ENCODE results near the gene DOCK7.
"Not testable (repeated sequence)": the region's sequence is repeated elsewhere in the genome, so short reads cannot be mapped to it uniquely, and the experiment has no call there.

The DOCK7 gene

DNA sequence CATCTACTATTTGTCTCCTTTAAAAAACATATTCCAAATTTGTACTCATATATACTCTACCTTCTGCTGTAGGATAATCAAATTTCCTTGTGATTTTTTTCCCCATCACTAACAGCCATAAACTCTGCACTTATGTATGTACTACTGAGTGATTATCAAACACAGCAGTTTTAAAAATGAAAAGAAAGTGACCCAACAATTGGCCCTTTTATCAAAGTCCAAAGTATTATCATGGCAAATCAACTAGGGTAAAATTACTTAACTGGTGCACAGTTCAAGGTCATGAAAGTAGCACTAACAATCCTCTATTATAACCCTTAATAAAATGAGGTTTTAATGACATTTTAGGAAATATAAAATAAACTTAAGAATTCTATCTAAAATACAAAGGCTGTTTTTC lies 79.3 kb downstream of the DOCK7 start:
- no peak for DNase-seq (ENCODE audit: low spot score)

DNA sequence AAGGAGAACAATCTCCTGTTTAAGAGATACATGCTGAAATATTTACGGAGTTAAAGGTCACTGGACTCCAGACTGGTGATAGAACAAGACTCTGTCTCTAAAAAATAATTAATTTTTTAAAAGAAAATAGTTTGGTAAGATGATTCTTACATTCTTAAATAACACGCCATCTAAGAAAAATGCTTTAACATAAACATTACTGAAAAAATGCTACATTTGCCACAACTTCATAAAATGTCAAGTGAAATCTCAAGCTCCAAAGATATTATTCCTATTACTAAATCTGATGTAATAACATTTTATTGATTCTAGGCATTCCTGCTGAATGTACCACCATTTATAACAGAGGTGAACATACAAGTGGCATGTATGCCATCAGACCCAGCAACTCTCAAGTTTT lies 86.7 kb downstream of the DOCK7 start:
- DNase-seq (ENCODE audit: low spot score): no peak

DNA sequence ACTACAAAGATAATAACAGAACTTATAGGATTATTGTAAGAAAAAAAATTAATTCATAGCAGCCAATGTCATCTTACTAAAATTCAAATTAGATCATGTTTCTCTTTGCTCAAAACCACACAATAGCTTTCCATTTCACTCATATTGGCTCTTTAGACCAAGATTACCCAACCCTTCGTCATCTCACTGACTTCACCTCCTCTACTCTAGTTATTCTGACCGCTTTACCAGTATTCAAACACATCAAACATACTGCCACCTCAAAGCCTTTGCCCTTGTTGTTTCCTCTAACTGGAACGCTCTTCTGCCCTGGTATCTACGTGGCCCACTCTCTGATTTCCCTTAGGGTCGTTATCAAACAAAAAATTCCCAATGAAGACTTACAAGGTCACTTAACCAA lies 89.1 kb downstream of the DOCK7 start:
- DNase-seq (ENCODE audit: low spot score): no peak

DNA sequence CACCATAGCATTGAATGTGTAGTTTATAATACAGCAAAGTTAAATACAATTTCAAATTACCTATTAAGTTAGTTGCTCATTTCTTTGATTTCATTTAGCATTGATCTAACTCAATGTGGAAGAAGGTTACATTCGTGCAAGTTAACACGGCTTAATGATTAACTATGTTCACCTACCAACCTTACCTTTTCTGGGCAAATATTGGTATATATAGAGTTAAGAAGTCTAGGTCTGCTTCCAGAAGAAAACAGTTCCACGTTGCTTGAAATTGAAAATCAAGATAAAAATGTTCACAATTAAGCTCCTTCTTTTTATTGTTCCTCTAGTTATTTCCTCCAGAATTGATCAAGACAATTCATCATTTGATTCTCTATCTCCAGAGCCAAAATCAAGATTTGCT lies 90.9 kb downstream of the DOCK7 start, which contains the start of gene ANGPTL3:
Gene ANGPTL3 (plus strand): TSS at position 240 of the 400 bp plus-strand sequence. CDS start 47 bp downstream, at position 287.
- no peak for DNase-seq (ENCODE audit: low spot score)

- DNase-seq (ENCODE audit: low spot score): no peak
These were observed 92.5 kb downstream of the DOCK7 start for GRCh38 chr1:62595647-62596046.

GRCh38 chr1:62593825-62594394 lies 94.3 kb downstream of the DOCK7 start:
- no peak for DNase-seq (ENCODE audit: low spot score)

- DNase-seq (ENCODE audit: low spot score): no peak
These were observed 97.2 kb downstream of the DOCK7 start for GRCh38 chr1:62590970-62591368.

DNA sequence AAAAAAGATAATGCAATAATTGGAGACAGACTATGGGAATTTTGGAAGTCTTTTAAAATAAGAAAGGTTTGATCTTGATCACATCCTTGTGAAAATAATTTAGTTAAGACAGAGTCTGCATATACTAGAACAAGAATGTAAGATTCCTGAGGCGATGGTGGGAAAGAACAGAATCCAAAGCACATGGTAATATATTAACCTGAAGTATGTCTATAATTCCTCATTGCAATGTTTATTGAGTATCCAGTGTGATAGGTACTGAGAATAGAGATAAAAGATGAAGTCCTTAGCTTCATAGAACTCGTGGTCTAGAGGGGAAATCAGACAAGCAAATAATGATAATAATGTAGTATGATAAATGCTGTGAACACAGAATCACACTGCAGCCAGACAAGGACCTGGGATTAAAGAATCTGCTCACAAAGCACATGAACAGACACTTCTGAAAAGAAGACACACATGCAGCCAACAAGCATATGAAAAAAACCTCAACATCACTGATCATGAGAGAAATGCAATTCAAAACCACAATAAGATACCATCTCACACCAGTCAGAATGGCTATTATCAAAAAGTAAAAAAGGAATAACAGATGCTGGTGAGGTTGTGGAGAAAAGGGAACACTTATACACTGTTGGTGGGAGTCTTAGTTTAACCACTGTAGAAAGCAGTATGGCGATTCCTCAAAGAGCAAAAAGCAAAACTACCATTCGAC lies 97.8 kb downstream of the DOCK7 start:
- DNase-seq (ENCODE audit: low spot score): no peak

- no peak for DNase-seq (ENCODE audit: low spot score)
These were observed 98.9 kb downstream of the DOCK7 start for GRCh38 chr1:62589321-62589720.

DNA sequence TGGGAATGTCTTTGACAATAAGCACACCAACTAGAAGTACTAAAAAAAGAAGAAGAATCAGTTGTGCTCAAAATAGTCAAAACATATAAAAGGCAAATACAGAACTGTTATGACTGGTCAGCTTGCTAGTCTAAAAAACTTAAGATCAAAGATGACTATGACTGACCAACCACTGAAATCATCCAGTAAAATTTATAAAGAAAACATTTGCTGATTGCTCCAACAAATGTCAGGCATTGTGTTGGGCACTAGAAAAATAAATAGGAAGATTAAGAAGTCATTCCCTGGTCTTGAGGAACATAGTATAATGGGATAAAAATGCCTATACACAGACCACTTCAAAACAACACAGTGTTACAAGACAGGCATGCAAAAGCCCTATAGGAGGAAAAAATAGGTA lies 100.2 kb downstream of the DOCK7 start:
- no peak for DNase-seq (ENCODE audit: low spot score)

DNA sequence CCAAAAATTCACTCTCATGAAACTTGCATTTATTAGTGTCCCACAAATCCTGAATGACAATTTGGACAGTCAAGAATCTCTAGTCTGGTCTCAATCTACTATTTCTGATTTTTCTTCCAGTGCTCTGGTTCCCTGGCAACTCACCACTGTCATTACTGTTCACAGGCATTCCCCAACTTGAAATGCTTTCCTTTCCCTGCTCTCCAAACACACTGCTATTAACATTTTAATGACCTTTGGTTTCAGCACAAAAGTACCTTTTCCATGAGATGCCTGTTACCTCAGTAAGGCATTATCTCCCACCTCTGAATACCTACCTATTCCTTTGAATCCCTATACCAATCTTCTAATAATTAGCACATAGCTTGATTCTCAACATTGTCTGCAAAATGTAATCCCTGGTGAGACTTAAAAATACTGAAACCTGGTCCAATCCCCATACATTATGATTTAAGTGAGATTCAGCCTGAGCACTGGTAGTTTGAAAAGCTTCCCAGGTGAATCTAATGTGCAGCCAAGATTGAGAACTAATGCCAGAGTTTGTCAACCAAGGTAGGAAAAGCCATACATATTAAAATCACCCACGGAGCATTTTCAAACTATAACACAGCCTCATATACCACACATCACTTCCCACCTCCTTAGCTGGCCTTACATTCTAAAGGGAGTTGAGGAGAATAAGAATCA lies 102.6 kb downstream of the DOCK7 start:
- DNase-seq (ENCODE audit: low spot score): no peak

DNA sequence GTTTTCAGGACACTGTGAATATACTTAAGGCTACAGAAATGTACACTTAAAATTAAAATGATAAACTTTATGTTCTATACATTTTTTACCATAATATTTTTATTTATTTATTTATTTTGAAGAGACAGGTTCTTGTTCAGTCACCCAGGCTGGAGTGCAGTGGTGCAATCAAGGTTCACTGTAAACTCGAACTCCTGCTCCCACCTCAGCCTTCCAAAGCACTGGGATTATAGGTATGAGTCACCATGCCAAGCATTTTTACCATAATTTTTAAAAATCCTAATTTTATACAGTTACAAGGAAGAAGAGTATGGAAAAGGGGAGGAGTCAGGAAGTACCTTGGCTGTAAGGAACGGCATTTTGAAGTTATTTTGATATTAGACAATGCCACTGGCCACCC lies 114.5 kb downstream of the DOCK7 start:
- no peak for DNase-seq (ENCODE audit: low spot score)

- no peak for DNase-seq (ENCODE audit: low spot score)
These were observed 115.7 kb downstream of the DOCK7 start for GRCh38 chr1:62572476-62572875.

DNA sequence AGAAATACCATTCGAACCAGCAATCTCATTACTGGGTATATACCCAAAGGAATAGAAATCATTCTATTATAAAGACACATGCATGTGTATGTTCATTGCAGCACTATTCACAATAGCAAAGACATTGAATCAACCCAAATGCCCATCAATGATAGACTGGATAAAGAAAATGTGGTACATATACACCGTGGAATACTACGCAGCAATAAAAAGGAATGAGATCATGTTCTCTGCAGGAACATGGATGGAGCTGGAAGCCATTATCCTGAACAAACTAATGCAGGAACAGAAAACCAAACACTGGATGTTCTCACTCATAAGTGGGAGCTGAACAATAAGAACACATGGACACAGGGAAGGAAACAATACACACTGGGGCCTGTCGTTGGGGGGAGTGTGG lies 116.7 kb downstream of the DOCK7 start:
- not testable (repeated sequence) for DNase-seq (ENCODE audit: low spot score)

DNA sequence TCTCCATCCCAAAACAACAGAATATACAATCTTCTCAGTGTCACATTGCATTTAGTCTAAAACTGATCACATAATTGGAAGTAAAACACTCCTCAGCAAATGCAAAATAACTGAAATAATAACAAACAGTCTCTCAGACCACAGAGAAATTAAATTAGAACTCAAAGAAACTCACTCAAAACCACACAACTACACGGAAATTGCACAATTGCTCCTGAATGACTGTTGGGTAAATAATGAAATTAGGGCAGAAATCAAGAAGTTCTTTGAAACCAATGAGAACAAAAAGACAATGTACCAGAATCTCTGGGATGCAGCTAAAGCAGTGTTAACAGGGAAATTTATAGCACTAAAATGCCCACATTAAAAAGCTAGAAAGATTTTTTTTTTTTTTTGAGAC lies 120.3 kb downstream of the DOCK7 start:
- not testable (repeated sequence) for DNase-seq (ENCODE audit: low spot score)

DNA sequence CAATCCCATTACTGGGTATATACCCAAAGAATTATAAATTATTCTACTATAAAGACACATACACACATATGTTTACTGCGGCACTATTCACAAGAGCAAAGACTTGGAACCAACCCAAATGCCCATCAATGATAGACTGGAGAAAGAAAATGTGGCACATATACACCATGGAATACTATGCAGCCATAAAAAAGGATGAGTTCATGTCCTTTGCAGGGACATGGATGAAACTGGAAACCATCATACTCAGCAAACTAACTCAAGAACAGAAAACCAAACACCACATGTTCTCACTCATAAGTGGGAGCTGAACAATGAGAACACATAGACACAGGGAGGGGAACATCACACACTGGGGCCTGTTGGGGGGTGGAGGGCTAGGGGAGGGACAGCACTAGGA lies 121.0 kb downstream of the DOCK7 start:
- not testable (repeated sequence) for DNase-seq (ENCODE audit: low spot score)

- DNase-seq (ENCODE audit: low spot score): no peak
These were observed 126.9 kb downstream of the DOCK7 start for GRCh38 chr1:62561306-62561705.

GRCh38 chr1:62544570-62544969 lies 143.6 kb downstream of the DOCK7 start:
- DNase-seq (ENCODE audit: low spot score): no peak

DNA sequence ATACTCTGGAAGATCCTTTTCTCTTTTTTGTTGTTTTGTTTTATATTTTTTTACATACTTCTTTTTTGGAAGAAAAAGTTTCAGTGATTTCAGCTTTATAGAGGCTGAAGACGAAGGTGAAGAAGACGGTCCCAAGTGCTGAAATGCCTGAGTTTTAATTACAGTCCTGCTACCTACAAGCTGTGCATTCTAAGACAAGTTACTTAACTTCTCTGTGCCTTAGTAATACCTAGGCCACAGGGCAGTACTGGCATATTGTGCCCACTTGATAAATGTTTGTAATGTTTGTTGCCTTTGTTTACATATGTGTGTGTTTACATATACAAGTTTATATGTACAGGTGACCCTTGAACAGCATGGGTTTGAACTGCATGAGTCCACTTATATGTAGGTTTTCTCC lies 147.1 kb downstream of the DOCK7 start:
- DNase-seq (ENCODE audit: low spot score): no peak

GRCh38 chr1:62539028-62539447 lies 149.1 kb downstream of the DOCK7 start:
- DNase-seq (ENCODE audit: low spot score): no peak

GRCh38 chr1:62536865-62537264 lies 151.3 kb downstream of the DOCK7 start:
- no peak for DNase-seq (ENCODE audit: low spot score)

DNA sequence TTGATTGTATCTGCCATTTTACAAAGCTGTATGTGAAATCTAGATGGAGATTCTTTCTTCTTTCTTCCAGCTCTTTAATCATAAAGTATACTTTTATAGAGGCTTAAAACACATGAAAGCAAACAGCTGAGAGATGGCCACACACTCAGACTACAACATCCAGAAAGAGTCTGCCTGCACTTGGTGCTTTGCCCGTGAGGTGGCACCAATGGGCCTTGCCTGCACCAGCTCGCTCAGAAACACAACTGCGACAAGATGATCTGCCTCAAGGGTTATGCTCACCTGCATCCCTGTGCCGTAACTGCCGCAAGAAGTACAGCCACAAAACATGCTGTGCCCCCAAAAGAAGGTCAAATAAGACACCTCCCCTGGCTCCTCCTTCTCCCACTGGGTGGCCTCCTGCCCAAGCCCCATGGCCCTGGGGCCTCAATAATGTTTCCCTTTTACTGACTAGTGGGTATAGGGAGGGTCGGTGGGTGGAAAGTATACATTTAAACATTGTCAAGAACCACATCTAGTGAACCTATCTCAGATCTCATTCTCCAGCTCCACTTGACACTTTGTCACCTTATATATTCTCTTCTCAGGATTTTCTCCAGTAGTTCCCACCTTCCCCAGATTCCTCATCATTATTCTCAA lies 157.6 kb downstream of the DOCK7 start:
- DNase-seq (ENCODE audit: low spot score): no peak

DNA sequence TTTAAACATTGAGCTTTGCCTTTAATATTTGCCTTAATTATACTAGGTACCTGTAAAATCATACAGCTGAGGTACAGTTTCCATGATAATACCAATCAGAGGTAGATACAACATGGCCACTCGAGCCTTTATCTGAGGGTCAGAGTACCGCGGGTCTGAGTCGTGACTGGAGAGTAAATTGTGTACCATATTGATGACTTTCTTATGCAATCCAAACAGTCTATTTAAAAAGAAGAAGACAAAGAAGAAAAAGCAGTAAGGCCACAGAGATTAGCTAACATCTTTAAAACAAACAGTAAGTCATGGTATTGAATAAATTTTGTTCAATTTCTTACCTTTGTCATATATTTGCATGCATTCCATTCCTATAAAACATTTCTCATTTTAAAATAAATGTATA lies 159.0 kb downstream of the DOCK7 start:
- no peak for DNase-seq (ENCODE audit: low spot score)

Data from germinal center (tissue), 1 donor.